H1 (cell line): Measurements from ENCODE around the gene VSTM2B.

Experiments
- CREB1 ChIP-seq: IDR thresholded peaks from 2 replicates; pipeline ENCODE4 v1.6.1; 2012; ENCODE audit warnings: inconsistent platforms
- EZH2 ChIP-seq: fragments of 200-600 bp; sonication (generic); IDR thresholded peaks from 2 replicates; pipeline ENCODE4 v1.7.1; 2012; ENCODE audit warnings: low read depth, mild to moderate bottlenecking, moderate library complexity, low read length, inconsistent platforms; ENCODE audit not compliant: severe bottlenecking
- KDM5A ChIP-seq: fragments of 200-600 bp; IDR thresholded peaks from 2 replicates; pipeline ENCODE4 v1.7.1; 2012; ENCODE audit warnings: mild to moderate bottlenecking, low read length, inconsistent platforms, mixed read lengths
- POLR2A ChIP-seq, 2 experiments: IDR thresholded peaks; 1 replicate in 1 of 2; 2 replicates in 1 of 2; pipeline ENCODE4 v1.6.1; 2011; ENCODE audit warnings: low read depth in 2 of 2, low read length in 2 of 2, mild to moderate bottlenecking in 2 of 2; ENCODE audit errors: control extremely low read depth in 1 of 2
- RAD21 ChIP-seq, 2 experiments: IDR thresholded peaks in 1 of 2; conservative IDR thresholded peaks in 1 of 2; 2 replicates each; pipeline ENCODE4 v1.6.1; 2011; ENCODE audit warnings: low read depth in 2 of 2, low read length in 2 of 2, improper control_type of control experiment in 1 of 2, inconsistent platforms in 1 of 2, mild to moderate bottlenecking in 1 of 2, moderate library complexity in 1 of 2
- RXRA ChIP-seq: IDR thresholded peaks from 2 replicates; pipeline ENCODE4 v1.6.1; 2011; ENCODE audit warnings: low read depth, mild to moderate bottlenecking, low read length, moderate library complexity; ENCODE audit not compliant: insufficient read depth
- TCF12 ChIP-seq: IDR thresholded peaks from 2 replicates; pipeline ENCODE4 v1.6.1; 2011; ENCODE audit warnings: low read depth, mild to moderate bottlenecking, low read length
- TF ChIP-seq, protein P1 (sequence below): IDR thresholded peaks from 2 replicates; pipeline ENCODE4 v1.6.1; 2012; ENCODE audit warnings: inconsistent platforms
- TF ChIP-seq, protein P2 (sequence below), 3 experiments: IDR thresholded peaks; 1 replicate in 2 of 3; 2 replicates in 1 of 3; pipeline versions ENCODE4 v1.5.1 to v1.6.1; 2011; ENCODE audit warnings: low read length in 3 of 3, mild to moderate bottlenecking in 3 of 3, inconsistent platforms in 2 of 3, low read depth in 1 of 3, moderate library complexity in 1 of 3; ENCODE audit not compliant: insufficient read depth in 1 of 3; ENCODE audit errors: control extremely low read depth in 1 of 3

DNA sequence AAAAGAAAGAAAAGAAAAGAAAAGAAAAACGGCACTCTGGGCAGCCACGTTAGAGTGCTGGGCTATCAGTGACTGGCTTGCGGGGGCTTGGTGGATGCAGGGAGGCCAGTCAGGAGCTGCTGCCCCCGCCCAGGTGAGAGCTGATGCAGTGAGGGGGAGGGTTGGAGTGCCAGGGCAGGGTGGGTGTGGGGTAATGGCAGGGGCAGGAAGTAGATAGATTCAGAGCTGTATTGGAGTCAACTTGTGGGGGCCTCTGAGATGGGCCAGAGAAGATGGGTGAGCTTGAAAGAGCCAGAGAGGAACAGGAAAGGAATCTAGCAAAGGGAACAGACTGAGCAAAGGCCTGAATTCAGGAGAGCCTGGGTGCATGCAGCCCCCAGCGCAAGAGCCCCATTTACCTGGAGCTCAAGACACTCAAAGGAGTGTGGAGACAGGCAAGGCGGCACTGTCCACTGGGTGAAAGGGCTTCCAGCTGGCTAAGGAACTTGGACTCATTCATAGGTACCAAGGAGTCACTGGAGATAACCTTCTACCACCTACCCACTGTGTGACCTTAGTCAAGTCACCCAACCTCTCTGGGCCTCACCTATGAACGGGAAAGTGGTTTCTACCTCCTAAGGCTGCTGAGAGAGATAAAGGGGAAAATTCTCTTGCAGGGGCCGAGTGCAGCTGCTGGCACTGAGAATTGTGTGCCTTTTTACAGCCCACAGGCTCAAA lies 20.2 kb downstream of the VSTM2B start:
- TF ChIP-seq KDM5A (no peak), CREB1 (no peak), POLR2A (IDR thresholded peaks at IDR 0.05; ENCODE audit: control extremely low read depth in 1 of 2, low read depth in 2 of 2, low read length in 2 of 2) (no peak), RAD21 (IDR thresholded peaks at IDR 0.05 in 1 of 2, conservative IDR thresholded peaks at IDR 0.05 in 1 of 2; ENCODE audit: low read depth in 2 of 2, low read length in 2 of 2) (no peak), RXRA (no peak), TCF12 (no peak), EZH2 (no peak)
- TF ChIP-seq, protein P1, sequence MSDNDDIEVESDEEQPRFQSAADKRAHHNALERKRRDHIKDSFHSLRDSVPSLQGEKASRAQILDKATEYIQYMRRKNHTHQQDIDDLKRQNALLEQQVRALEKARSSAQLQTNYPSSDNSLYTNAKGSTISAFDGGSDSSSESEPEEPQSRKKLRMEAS, result no peak
- TF ChIP-seq, protein P2, sequence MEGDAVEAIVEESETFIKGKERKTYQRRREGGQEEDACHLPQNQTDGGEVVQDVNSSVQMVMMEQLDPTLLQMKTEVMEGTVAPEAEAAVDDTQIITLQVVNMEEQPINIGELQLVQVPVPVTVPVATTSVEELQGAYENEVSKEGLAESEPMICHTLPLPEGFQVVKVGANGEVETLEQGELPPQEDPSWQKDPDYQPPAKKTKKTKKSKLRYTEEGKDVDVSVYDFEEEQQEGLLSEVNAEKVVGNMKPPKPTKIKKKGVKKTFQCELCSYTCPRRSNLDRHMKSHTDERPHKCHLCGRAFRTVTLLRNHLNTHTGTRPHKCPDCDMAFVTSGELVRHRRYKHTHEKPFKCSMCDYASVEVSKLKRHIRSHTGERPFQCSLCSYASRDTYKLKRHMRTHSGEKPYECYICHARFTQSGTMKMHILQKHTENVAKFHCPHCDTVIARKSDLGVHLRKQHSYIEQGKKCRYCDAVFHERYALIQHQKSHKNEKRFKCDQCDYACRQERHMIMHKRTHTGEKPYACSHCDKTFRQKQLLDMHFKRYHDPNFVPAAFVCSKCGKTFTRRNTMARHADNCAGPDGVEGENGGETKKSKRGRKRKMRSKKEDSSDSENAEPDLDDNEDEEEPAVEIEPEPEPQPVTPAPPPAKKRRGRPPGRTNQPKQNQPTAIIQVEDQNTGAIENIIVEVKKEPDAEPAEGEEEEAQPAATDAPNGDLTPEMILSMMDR (IDR thresholded peaks at IDR 0.05; ENCODE audit: control extremely low read depth in 1 of 3, insufficient read depth in 1 of 3, low read depth in 1 of 3, low read length in 3 of 3), result no peak
